Omental fat pad (tissue), 4 donors: ENCODE measurements around the gene GABPA. TPM values are rescaled to one million over a fixed set of nuclear protein-coding genes. Genes with fewer than 3 reads are reported as not detected.
"Not testable (repeated sequence)": the region's sequence is repeated elsewhere in the genome, so short reads cannot be mapped to it uniquely, and the experiment has no call there.

ENCODE experiments used
- ATAC-seq: fragments of 150-250 bp; one replicate; pipeline ENCODE4 v1.9.1; 2016; ENCODE audit warnings: mild to moderate bottlenecking, moderate library complexity; ENCODE audit not compliant: low FRiP score
- DNase-seq: peaks from one replicate; pipeline ENCODE4 v3.0.0-alpha.2; 2019; ENCODE audit warnings: low spot score
- CTCF ChIP-seq, 3 donors: fragments of 450-650 bp; IDR thresholded peaks; one replicate each; pipeline ENCODE4 v1.5.1; 2016 to 2017; ENCODE audit warnings: antibody characterized with exemption in 3 of 3, mild to moderate bottlenecking in 3 of 3, moderate library complexity in 2 of 3
- total RNA-seq, 4 donors: library from RNA; depleted of rRNA; stranded (reverse); fragments of >200 nt; gene quantifications; one replicate each; pipeline ENCODE4 v1.1.0, GENCODE V29; 2016

The GABPA gene
- total RNA-seq, 4 donors from 2014 or later: 17.7 to 37.0 (median 20.2) TPM

- no peak for DNase-seq
- no peak for TF ChIP-seq CTCF (IDR thresholded peaks at IDR 0.05)
Measured at GRCh38 chr21:25760061-25760460, 25.3 kb downstream of the GABPA start.

GRCh38 chr21:25760677-25761076 lies 25.9 kb downstream of the GABPA start:
- no peak for TF ChIP-seq CTCF (IDR thresholded peaks at IDR 0.05)
- DNase-seq (no peak), ATAC-seq (no peak)

More at GRCh38 chr21:25760061-25760460, 25.3 kb downstream of the GABPA start:
- no peak for ATAC-seq

GRCh38 chr21:25764065-25764464 lies 29.3 kb downstream of the GABPA start:
- DNase-seq: no peak
- no peak for ATAC-seq
- TF ChIP-seq CTCF (IDR thresholded peaks at IDR 0.05): no peak

GRCh38 chr21:25767921-25768320 lies 33.1 kb downstream of the GABPA start:
- DNase-seq (no peak), ATAC-seq (no peak)
- TF ChIP-seq CTCF (IDR thresholded peaks at IDR 0.05): no peak

GRCh38 chr21:25772686-25773085 lies 37.9 kb downstream of the GABPA start:
- ATAC-seq: no peak
- no peak for TF ChIP-seq CTCF (IDR thresholded peaks at IDR 0.05)

GRCh38 chr21:25776440-25776839 lies 41.7 kb downstream of the GABPA start:
- TF ChIP-seq CTCF (IDR thresholded peaks at IDR 0.05): no peak
- ATAC-seq (no peak), DNase-seq (no peak)

More at GRCh38 chr21:25772686-25773085, 37.9 kb downstream of the GABPA start:
- no peak for DNase-seq

- not testable (repeated sequence) for ATAC-seq, DNase-seq
Measured at GRCh38 chr21:25778126-25778875, 43.5 kb downstream of the GABPA start.
